Stimulated activated CD8-positive, alpha-beta memory T cell treated with anti-CD3 and anti-CD28 coated beads, Interleukin-4, amount 100 ng/mL, for 24 hours (primary cell): ENCODE measurements around the gene ANKRD11.
"Not testable (repeated sequence)": the region's sequence is repeated elsewhere in the genome, so short reads cannot be mapped to it uniquely, and the experiment has no call there.

Source experiments
- DNase-seq: peaks from one replicate; pipeline ENCODE4 v3.0.0-alpha.2; 2020; ENCODE audit warnings: low read depth

ANKRD11 gene

DNA sequence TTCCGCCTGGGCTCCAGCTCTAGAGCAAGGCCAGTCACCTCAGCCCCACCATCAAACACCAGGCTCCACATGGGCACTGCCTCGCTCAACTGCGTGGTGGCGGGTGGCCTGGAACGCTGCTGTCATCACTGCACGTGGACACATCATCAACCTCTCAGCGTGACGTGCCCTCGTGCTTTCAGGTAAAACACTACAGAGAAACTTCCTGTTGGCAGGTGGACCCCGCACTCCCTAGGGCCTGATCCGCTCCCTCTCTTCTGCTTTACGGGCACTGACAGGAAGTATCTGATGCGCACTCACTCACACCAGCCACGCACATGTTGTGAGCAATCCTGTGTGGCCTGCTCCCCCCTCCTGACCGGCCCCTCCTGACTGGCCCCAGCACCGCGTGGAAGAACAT, 87.4 kb downstream of the ANKRD11 start:
- DNase-seq: peak; percentile 4

DNA sequence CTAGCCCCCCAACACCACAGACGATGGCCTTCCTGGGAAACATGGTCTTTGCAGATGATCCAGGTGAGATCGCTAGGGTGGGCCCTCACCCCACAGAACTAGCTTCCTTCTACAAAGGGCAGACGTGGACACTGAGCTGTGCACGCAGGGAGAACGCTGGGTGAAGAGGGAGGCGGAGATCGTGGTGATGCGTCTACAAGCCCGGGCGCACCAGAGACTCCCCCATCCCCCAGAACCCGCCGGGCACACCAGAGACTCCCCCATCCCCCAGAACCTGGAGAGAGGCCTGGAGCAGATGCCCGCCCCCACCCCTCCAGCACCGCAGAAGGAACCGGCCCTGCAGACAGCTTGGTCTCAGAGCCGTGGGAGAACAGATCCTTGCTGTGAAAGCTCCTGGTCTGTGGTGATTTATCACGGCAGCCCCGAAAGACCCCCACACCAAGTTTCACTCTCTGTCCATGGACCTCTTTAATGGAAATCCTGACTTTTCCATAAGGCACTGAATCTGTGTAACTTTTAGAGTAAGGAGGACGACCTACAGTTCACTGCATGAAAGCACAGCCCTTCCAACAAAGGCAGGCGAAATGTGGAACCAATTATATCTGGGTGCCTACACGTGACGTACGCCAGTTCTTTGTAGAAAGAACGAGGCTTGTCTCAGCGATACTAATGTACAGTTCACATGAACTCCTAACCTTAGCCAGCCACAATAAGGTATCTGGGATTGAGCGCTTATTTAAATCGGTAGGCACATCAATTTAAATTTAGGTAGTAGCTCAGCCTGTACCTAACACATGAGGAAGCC, 88.5 kb downstream of the ANKRD11 start:
- DNase-seq: no peak

GRCh38 chr16:89401205-89401604, 89.2 kb downstream of the ANKRD11 start:
- no peak for DNase-seq

DNA sequence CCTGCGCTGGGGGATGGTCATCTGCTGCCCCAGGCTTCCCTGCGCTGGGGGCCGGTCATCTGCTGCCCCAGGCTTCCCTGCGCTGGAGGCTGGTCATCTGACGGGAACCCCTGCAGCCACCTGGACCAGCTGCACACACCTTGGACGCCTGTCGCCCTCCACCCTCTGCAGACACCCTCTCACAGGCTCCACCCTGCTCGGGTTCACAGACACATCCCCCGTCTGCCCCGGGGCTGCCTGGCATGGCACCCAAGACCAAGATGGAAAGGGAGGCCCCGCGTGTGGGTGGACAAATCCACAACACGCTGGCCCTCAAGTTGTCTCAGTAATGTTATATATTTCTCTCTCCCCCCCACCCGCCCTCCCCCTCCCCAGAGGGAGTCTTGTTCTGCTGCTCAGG, 89.6 kb downstream of the ANKRD11 start:
- no peak for DNase-seq

DNA sequence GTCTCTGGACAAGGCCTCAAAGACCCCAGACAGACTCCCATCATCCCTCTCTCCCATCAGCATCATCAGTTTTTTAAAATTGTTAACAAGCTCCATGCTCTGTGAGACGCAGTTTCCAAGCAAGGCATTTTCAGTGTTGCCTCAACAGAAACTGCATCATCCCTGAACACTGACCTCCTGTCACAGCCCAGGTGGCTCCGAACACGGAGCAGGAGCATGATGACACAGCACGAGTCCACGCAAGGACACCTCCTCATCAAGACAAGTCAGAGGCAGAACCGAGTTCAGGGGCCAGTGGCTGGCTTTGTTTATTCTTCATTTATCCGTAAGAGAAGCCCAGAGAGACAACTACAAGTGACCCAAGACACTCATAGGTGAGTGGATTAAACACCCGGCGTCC, 91.4 kb downstream of the ANKRD11 start:
- no peak for DNase-seq

GRCh38 chr16:89397331-89397861, 93.0 kb downstream of the ANKRD11 start:
- DNase-seq: no peak

GRCh38 chr16:89396156-89396555, 94.2 kb downstream of the ANKRD11 start:
- DNase-seq: no peak

DNA sequence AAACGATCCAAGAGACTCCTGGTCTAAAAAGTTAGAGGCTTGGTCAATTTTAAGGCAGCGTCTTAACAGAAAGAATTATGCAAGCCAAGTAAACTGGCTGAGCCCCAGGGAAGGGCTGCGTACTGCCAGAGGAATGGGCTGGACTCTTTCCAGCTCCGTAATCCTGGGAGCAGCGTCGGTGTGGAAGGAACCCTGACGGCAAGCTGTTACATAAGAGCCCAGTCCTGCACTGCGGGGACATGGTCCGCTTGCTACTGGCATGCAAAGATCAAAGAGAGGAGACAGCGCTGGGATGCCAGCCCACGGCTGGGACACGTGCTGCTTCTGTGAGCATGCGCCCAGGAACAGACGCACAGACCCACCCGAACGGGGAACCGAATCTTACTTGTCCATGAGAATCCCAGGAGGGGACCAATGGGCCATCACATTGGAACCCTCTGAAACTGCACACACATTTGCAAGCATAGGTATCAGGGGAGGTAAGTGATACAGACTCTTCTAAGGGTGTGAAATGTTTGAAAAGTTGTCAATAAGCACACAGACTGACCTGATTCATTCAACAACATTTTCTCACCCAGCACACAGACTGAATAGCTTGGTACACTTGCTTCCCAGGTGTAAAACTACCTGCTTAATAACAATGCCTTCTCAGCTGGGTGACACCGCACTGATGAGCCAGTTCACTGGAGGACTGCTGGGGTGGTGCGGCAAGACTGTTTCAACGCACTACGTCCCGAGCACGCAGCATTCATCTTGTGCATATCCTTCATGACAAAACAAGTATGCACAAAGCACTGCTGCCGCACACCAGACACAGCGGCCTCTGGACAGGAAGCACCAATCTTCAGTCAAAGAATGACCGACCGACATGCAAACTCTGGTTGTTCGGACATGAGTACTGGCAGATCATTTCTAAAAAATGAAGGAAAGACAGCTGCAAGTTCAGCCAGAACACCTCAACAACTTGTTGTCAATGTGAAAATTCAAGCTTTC, 94.9 kb downstream of the ANKRD11 start:
- DNase-seq: no peak

DNA sequence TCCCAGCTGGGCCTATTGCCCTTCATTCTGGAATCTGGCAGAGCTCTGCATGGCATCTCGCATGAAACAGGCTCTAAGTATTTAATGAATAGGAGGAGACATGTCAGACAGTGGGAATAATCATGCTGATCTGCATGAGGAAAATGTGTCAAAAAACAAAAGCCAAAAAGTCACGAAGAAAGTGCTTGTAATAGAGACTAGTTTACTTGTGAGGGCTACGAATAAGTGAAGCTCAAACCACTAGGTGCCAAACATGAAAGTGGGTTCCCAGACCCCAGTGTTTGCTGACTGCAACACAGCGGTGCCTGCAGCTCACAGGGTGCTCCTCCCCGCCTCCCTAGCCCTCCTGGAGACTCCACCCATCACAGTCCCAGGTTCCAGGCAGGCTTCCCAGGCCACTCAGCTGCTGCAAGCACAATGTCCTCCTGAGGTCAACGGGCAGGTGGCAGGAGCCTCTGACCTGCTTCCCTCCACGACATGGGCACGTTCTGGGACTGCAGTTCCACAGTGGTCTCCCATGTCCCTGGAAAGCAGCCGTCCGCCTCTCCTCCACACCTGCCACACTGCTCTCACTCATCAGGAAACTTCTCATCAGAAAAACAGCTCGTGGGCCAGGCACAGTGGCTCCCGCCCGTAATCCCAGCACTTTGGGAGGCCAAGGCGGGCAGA, 96.5 kb downstream of the ANKRD11 start:
- DNase-seq: no peak

GRCh38 chr16:89392881-89393737, 97.3 kb downstream of the ANKRD11 start:
- no peak for DNase-seq

DNA sequence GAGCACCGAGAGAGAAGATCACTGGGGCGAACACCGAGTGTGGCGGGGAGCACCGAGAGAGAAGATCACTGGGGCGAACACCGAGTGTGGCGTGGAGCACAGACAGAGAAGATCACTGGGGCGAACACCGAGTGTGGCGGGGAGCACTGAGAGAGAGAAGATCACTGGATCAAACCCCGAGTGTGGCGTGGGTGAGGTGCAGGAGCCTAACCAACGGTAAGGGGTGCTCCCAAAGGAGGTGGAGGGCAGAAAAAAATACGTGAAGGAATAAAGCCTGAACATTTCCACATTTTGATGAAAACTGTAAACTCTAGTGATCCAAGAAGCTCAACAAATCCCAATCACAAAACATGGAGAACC, 100.2 kb downstream of the ANKRD11 start:
- not testable (repeated sequence) for DNase-seq

GRCh38 chr16:89389504-89390223, 100.7 kb downstream of the ANKRD11 start:
- not testable (repeated sequence) for DNase-seq

GRCh38 chr16:89388536-89388935, 101.8 kb downstream of the ANKRD11 start:
- DNase-seq: no peak

DNA sequence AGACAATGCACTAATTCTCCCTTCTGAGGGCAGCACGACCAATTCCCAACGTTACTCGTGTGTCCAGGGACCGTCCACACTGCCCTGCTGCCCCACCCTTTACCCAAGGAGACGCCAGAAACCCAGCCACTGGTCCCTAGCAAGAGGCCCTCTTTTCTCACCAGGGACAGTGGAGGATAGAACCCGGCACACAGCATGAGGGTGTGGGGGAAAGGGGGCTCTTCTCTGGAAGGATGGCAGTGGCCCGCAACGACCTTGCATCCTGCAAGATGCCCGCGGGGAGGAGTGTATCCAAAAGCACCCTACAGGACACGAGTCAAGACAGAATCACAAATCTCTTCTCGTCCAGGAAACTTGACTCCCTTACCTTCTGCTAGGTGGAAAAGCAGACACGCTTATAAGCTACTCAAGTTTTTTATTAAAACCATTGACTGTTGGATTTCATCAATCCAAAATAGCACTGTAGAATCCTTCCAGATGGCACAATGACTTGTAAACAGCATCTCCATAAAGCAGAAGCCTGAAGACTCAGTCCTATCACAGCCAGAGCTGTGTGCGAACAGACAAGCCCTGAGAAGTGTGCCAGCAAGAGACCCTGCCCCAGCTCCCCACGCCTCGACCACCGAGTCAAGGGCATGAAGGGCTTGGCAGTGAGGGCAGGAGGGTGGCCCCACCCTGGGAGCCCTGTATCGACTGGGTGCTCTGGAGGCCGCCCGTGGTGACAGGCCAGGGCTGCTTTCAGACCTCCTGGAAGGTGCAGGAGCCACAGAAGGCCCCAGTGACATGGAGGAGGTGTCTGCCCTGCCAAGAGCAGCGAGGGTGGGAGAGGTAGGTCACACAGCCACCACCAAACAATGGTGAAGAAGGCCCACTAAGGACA, 103.8 kb downstream of the ANKRD11 start:
- no peak for DNase-seq

DNA sequence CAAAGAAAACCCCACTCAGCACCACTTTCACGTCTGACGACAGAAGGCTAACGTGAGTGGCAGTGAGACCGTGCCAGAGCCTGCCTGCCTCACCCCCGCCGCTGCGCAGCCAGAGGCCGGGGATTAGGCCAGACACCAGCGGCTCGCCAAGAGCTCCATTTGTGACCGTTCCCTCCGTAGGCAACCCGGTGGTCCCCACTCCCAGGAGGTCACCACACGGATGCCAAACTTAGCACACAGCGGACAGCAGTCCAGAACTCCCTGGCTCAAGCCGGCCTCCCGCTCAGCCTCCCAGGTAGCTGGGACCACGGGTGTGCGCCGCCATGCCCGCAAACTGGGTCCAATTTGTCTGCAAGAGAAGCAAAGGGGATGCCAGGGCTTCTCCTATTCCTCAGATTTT, 104.6 kb downstream of the ANKRD11 start:
- DNase-seq: no peak

DNA sequence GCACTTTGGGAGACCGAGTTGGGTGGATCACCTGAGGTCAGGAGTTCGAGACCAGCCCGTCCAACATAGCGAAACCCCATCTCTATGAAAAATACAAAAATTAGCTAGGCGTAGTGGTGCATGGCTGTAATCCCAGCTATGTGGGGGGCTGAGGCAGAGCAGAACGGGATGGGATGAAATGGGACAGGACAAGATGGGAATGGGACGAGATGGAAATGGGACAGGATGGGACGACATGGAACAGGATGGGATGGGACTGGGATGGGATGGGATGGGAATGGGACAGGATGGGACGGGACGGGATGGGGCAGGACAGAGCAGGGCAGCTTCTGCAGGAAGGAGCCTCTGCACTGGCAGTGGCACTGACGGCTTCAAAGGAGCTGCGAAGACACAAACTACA, 106.1 kb downstream of the ANKRD11 start:
- no peak for DNase-seq

DNA sequence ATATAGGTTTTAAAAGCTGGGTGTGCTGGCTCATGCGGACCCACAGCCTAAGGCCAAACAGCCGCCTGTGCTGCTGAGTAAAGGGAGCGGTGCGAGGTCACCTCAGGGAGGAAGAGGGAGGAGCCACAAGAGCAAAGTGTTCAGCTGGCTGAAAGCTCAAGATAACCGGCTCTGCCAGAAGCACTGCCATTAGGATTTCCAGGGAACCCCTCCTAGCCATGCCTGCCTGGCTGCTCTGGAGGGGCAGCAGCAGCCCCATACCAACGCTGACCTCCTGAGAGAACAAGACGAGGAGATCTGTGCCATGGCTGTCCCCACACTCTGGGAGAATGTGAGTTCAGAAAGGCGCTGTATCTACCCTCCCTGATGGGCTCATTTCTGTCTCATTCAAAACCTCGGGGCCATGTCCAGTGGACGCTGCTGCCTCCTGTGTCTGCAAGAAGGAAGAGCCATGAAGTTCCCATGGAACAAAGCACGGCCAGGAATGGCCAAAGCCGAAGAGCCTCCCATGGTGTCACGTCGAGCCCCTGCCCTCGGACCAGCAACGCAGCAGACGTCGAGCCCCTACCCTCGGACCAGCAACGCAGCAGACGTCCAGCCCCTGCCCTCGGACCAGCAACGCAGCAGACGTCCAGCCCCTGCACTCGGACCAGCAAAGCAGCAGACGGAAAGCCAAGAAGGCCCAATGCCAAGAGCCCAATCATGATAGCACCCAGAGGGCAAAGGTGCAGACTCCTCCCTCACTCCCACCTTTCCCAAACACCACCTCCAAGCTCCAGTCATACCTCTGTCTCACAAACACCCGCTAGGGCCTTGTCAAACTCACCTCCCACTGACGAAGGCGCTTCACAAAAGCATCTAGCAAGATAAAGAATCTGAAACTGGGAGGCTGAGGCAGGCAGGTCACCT, 107.0 kb downstream of the ANKRD11 start:
- no peak for DNase-seq

DNA sequence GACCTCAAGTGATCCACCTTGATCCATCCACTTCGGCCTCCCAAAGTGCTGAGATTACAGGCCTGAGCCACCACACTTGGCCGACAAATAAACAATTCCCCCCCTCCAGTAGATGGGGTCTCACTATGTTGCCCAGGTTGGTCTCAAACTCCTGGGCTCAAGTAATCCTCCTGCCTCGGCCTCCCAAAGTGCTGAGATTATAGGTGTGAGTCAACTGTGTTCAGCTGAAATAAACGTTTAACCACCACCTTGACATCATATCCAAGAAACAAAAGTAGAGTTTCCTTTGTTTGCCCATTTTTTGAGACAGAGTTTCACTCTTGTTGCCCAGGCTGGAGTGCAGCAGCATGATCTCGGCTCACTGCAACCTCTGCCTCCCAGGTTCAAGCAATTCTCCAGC, 107.8 kb downstream of the ANKRD11 start:
- DNase-seq: not testable (repeated sequence)

DNA sequence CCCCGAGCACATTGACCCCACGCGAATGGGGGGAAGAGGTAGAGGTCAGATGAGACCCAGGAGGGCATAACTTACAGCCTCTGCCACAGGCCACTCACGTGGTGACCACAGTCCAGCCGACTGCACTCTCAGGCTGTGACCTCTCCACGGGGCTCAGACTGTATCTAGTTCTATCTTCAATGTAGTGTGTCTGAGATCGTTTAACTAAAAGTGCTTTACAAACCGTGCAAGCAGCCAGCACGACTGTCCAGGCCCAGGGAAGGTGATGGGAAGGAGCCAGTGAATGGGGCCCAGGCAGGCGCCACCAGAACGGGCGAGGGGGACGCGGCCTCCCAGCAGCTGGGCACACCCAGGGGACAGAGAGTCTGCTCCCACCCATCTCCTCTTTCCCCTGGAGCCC, 108.6 kb downstream of the ANKRD11 start:
- DNase-seq: no peak
